GM19467 (cell line): ENCODE measurements around the gene CREB5.

Experiments used
- ATAC-seq: cut with Tn5 transposase; IDR thresholded peaks from one replicate; pipeline ENCODE4 v1.9.1; 2021; ENCODE audit warnings: mild to moderate bottlenecking, moderate library complexity; ENCODE audit not compliant: unreplicated experiment

Gene CREB5

DNA sequence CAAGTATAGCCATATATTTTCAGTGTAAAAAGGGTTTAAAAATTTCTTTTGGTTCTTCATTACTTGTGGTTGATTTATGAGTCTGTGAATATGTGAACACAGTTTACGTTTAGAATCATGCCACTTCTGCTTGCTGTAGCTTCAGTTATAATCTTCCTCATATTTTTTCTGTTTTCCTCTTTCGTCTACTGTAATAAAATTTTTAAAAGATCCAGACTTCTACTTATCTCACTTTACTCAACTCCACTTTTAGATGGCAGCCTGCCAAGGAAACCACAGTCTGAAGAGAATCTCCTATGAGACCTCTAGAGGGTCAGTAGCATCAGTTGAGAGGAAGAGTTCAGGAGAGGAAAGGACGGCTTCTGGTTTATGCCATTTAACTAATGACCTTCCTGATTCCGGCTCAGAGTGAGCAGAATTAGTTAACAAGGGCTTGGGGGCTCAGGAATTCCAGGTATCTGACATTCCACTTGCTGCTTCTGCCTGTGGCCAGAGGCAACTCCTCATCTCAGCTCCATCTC is 21.4 kb downstream of the CREB5 start:
- no peak for ATAC-seq

GRCh38 chr7:28434510-28434909 is 22.2 kb downstream of the CREB5 start:
- no peak for ATAC-seq

DNA sequence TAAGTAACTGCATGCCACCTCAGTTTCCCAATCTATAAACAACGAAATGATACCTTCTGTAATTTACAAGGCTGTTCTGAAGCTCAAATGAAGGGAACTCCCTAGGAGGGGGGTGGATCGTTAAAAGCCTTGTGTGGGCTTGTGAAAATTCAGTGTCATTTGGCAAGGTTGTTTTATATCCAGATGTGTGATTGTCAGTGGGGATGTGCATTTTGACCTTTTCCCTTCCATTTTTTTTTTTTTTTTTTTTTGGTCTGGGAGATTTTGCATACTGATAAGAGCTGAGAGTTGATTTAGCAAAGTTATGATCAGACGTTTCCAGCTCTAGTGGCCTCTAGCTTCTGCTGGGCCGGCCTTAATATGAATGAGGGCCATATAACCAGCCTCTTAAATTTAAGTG is 22.8 kb downstream of the CREB5 start:
- no peak for ATAC-seq

GRCh38 chr7:28435732-28436378 is 23.5 kb downstream of the CREB5 start:
- ATAC-seq = no peak

- no peak for ATAC-seq
Measured at GRCh38 chr7:28440055-28440601, 27.8 kb downstream of the CREB5 start.

DNA sequence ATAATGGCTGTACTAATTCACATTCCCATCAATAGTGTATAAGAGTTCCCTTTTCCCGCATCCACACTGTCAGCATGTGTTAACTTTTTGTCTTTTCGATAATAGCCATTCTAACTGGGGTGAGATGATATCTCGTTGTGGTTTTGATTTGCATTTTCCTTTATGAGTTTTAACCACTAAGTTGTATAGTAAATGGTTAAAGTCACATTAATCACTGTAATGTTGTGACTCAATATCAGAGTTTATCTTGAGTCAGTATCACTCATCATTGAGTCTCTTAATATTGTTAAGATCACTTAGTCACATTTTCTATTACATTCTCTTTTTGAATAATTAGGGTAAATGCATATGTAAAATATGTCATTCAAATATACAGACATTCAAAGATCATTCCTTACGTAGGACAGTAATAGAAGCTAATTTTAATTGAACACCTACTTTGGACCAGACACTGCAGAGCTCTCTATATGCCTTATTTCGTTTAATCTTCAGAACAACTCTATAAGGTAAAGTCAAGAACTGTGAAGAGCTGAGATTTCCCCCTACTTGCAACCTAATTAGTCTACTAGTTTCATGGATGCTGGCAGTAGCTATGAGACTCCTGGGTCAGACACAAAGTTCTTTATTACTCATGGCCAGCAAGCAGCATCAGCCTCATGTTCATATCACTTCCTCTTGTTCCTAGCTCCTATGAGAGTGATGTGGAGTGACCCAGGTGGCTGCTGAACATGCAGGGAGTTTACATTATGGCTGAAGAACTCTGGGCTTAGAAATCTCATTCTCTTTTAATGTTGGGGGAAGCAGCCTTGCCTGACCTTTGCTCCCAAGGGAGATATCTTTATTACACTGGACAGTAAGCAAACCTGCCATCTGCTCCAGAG is 30.5 kb downstream of the CREB5 start:
- no peak for ATAC-seq

GRCh38 chr7:28446131-28446530 is 33.8 kb downstream of the CREB5 start:
- ATAC-seq = no peak

GRCh38 chr7:28447071-28447470 is 34.8 kb downstream of the CREB5 start:
- ATAC-seq = no peak

DNA sequence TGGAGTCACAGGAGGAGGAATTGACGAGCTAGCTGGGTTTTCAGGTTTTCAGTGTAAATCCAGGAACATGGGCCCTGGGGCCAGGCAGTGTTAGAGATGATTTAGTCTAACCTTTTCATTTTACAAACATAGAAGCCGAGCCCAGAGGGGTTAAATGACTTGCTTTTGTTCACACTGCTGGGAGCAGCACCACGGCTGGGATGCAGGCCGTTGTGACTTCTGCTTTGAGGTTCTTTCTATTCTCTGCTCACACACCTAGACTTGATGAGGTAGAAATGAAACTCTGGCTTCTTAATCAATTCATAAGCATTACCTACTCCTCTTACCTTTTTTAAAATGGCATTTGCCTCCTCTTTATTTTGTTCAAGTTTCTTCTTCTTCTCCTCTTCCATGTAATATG is 36.4 kb downstream of the CREB5 start:
- ATAC-seq = no peak

- ATAC-seq = no peak
Measured at GRCh38 chr7:28452681-28453080, 40.4 kb downstream of the CREB5 start.

- ATAC-seq = no peak
Measured at GRCh38 chr7:28455486-28455885, 43.2 kb downstream of the CREB5 start.

GRCh38 chr7:28456044-28456443 is 43.7 kb downstream of the CREB5 start:
- no peak for ATAC-seq

GRCh38 chr7:28458732-28459131 is 46.4 kb downstream of the CREB5 start:
- no peak for ATAC-seq

DNA sequence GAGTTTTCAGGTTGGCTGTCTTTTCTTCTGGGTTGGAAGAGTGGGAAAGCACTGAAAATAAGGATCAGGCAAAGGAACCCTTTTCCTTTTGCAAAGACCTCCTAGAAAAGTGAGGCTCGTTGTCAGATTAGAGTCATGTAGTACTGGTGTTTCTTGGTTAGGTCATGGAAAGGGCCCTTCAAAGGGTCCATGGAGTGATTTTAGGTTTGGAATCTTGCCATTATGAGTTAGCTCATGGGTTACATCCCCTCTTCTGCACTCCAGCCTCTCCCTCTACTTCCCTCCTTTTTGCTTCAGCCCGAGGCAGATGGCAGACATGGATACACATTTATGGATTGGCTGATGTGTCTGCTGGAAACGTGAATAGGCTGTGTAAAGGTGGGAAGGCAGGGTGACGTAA is 47.0 kb downstream of the CREB5 start:
- ATAC-seq = no peak

GRCh38 chr7:28465697-28466096 is 53.4 kb downstream of the CREB5 start:
- no peak for ATAC-seq

- ATAC-seq = no peak
Measured at GRCh38 chr7:28466341-28466740, 54.0 kb downstream of the CREB5 start.

GRCh38 chr7:28466885-28467284 is 54.6 kb downstream of the CREB5 start:
- no peak for ATAC-seq

DNA sequence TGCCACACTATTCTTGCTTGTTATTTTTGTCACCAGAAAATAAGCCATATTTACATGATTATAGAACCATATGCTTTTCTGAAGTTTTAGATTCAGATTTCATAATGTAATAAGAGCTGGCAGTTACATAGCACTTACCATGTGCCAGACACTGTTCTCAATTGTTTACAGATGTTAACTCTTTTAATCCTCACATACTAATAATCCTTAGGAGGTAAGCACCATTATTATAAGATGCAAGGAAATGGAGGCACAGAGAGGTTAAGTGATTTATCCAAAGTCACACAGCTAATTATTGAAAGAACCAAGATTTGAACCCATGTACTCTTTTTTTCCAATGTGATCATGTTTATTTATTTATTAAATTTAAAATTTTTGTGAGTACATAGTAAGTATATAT is 57.2 kb downstream of the CREB5 start:
- ATAC-seq = no peak

DNA sequence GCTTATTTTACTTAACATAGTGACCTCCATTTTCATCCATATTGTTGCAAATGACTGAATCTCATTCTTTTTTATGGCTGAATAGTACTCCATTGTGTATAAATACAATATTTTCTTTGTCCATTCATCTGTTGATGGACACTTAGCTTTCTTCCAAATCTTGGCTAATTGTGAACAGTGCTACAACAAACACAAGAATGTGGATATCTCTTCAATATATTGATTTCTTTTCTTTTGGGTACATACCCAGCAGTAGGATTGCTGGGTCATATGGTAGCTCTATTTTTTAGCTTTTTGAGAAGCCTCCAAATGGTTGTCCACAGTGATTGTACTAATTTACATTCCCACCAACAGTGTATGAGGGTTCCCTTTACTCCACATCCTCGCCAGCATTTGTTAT is 58.0 kb downstream of the CREB5 start:
- no peak for ATAC-seq

DNA sequence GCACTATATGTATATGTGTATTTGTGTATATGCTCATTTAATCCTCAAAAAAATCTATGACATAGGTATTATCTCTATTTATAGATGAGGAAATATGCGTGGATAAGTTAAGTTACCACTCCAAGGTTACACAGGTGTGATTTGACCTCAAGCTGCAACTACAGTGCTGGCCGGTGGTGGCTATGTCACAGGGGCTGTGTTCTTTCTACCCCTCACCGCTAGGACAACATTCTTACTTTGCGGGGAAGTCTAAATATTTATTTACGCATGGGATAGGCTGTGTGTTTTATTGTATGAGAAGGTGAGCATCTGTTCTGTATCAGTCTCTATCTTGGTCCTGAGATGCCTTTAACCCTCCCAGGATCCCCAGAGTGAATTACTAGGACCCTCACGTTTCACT is 60.0 kb downstream of the CREB5 start:
- no peak for ATAC-seq

DNA sequence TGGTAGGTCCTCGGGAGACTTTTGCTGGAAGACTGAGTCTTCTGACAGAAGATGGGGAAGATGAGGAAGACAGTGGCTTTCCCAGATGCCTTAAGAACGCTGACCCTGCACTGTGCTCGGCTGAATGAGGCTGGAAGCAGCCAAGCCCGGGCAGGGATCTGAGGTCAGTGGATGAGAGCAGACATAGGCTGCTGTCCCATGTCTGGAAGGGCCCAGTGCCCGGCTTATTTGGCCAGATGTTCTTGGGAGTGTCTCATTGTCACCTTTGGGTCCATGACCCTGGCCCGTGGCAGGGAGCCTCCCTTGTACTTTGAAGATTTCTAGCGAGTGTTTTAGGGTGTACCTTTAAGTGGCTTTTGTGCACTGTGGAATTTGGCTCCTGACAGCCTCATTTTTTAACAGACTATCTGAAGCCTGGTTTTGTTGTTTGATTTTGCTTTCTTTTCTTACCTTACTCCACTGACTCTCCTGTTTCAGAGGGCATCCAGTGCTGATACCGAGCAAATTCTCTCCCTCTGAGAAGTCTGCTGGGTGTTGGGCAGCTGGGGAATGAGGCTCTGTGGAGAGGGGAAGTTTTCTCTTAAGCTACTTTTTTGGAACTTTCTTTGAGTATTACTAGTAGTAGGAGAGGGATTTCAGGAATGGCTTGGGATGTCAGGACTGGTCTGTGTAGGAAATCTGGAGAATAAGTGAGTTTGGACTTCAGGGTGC is 61.4 kb downstream of the CREB5 start:
- no peak for ATAC-seq
